Measurements from ENCODE around the gene ACD. TPM values are rescaled to one million over a fixed set of nuclear protein-coding genes. Genes with fewer than 3 reads are reported as not detected.

Gene ACD
- total and polyA plus RNA-seq, 8 donors: 12.9 to 27.5 (median 23.2) TPM

DNA sequence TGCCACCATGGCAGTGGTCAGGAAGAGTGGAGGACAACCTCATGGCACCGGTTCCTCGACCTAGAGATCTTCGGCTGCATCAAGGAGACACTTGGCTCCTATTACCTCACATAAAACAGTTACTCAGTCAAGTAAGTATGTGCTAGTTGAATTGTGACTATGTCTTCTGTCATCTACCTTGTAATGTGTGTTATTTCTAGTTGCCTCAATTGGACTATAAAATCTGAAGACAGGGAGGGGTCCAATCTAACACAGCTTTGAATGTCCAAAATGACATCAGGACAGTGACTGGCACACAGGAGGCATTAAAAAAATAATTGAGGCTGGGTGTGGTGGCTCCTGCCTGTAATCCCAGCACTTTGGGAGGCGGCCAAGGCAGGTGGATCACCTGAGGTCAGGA lies 23.7 kb upstream of the ACD start:
- Histone ChIP-seq H3K4me1 (peaks cover 0 to 27% of the 10 kb centered on the region in 2 donors), H3K36me3 (peaks cover 0 to 24% of the 10 kb centered on the region in 2 donors), H3K27me3 (no peaks in the 10 kb centered on the region), H3K4me3 (no peak overlapping the region), H3K27ac (peak overlapping the region in 1 of 2 donors; percentile 78), H3K9me3 (no peaks in the 10 kb centered on the region)
- no peak for DNase-seq
- ATAC-seq: no peak
- TF ChIP-seq, protein P1, sequence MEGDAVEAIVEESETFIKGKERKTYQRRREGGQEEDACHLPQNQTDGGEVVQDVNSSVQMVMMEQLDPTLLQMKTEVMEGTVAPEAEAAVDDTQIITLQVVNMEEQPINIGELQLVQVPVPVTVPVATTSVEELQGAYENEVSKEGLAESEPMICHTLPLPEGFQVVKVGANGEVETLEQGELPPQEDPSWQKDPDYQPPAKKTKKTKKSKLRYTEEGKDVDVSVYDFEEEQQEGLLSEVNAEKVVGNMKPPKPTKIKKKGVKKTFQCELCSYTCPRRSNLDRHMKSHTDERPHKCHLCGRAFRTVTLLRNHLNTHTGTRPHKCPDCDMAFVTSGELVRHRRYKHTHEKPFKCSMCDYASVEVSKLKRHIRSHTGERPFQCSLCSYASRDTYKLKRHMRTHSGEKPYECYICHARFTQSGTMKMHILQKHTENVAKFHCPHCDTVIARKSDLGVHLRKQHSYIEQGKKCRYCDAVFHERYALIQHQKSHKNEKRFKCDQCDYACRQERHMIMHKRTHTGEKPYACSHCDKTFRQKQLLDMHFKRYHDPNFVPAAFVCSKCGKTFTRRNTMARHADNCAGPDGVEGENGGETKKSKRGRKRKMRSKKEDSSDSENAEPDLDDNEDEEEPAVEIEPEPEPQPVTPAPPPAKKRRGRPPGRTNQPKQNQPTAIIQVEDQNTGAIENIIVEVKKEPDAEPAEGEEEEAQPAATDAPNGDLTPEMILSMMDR (IDR thresholded peaks at IDR 0.05): no peak
- intact Hi-C loops (cut with DNase I): no loop called here

DNA sequence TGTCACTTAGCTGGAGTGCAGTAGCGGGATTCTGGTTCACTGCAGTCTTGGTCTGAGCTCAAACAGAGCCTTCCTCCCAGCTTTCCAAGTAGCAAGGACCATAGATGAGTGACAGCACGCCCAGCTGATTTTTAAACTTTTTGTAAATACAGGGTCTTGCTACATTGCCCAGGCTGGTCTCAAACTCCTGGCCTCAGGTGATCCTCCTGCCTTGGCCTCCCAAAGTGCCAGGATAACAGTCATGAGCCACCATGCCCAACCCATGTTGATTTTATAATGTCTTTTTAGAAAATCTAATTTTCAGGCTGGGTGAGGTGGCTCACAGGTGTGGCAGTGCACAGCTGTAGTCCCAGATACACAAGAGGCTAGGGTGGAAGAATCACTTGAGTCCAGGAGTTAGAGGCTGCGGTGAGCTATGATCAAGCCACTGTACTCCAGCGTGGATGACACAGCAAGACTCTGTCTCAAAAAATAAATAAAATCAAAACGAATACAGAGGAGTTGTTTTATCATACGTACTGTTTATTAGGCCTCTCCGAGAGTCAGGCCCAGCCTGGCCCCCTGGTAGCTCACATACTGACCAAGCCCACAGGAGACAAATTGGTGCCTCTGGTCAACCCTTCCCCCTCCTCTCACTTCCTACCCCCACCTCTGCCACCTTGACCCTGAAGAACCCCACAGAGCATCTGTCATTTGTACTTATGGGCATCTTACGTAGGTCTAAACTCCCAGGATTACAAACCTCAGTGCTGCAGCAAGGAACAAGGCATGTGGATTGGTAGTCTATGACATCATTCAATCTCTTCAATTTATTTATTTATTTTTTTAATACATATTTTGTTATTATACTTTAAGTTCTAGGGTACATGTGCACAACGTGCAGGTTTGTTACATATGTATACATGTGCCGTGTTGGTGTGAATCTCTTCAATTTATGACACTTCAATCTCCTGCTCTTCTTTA lies 20.2 kb upstream of the ACD start:
- Histone ChIP-seq H3K27me3 (no peaks in the 10 kb centered on the region), H3K27ac (no peak overlapping the region), H3K9me3 (no peaks in the 10 kb centered on the region), H3K4me1 (peaks cover 0 to 29% of the 10 kb centered on the region in 2 donors), H3K4me3 (no peak overlapping the region), H3K36me3 (peaks cover 0 to 37% of the 10 kb centered on the region in 2 donors)
- TF ChIP-seq, protein P1 (IDR thresholded peaks at IDR 0.05): no peak
- no peak for ATAC-seq
- intact Hi-C loops (cut with DNase I): loop anchor here in 1 of 2 donors (10.0 kb wide), 2 partner anchors 145 to 245 kb away; no protein-coding TSS in a partner anchor
- no peak for DNase-seq

DNA sequence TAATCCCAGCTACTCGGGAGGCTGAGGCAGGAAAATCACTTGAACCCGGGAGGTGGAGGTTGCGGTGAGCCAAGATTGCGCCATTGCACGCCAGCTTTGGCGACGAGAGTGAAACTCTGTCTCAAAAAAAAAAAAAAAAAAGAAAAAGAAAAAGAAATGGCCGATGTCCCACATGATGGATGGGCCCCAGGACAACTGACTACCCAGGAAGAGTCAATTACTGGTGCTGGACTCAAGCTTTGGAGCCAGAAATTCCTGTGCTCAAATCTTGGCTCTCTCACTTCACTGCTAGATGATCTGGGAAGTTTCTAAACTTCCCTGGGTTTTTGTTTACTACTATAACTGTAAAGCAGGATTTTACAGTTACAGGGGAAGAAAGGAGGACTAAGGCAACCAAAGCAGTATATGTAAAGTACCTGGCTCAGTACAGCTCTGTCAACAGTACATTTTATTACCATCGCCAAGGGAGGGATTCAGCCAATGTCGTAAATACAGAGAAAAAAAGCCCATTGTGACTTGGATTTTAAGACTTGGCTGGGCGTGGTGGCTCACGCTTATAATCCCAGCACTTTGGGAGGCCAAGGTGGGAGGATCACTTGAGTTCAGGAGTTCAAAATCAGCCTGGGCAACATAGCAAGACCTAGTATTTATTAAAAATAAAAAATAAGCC lies 18.4 kb upstream of the ACD start:
- H3K27ac ChIP-seq: no peak overlapping the region
- H3K27me3 ChIP-seq: no peaks in the 10 kb centered on the region
- TF ChIP-seq, protein P1 (IDR thresholded peaks at IDR 0.05): no peak
- peaks cover 0 to 29% of the 10 kb centered on the region in 2 donors for H3K36me3 ChIP-seq
- H3K9me3 ChIP-seq: no peaks in the 10 kb centered on the region
- DNase-seq (no peak), ATAC-seq (no peak)
- no peak overlapping the region for H3K4me3 ChIP-seq
- intact Hi-C loops (cut with DNase I): loop anchor here in 1 of 2 donors (10.0 kb wide), 2 partner anchors 146 to 246 kb away; no protein-coding TSS in a partner anchor
- H3K4me1 ChIP-seq: peaks cover 15 to 36% of the 10 kb centered on the region in 2 donors

GRCh38 chr16:67677712-67678111 lies 17.7 kb upstream of the ACD start:
- H3K9me3 ChIP-seq: no peaks in the 10 kb centered on the region
- H3K4me1 ChIP-seq: peaks cover 22 to 44% of the 10 kb centered on the region in 2 donors
- peaks cover 0 to 22% of the 10 kb centered on the region in 2 donors for H3K36me3 ChIP-seq
- no peak for ATAC-seq
- intact Hi-C loops (cut with DNase I): loop anchor here in 1 of 2 donors (10.0 kb wide), 2 partner anchors 147 to 247 kb away; no protein-coding TSS in a partner anchor
- H3K27me3 ChIP-seq: no peaks in the 10 kb centered on the region
- DNase-seq: no peak
- no peak overlapping the region for H3K4me3 ChIP-seq
- no peak overlapping the region for H3K27ac ChIP-seq
- TF ChIP-seq, protein P1 (IDR thresholded peaks at IDR 0.05): no peak

All from left lung (tissue), 10 donors.